Measurements from ENCODE around the gene TECPR2. TPM values are rescaled to one million over a fixed set of nuclear protein-coding genes. Genes with fewer than 3 reads are reported as not detected.
A peak's percentile ranks its signal among the peaks of the same experiment; 100 is the strongest.

TECPR2 gene
- total and polyA plus RNA-seq, 8 donors, result 11.6 to 30.1 (median 16.2) TPM

DNA sequence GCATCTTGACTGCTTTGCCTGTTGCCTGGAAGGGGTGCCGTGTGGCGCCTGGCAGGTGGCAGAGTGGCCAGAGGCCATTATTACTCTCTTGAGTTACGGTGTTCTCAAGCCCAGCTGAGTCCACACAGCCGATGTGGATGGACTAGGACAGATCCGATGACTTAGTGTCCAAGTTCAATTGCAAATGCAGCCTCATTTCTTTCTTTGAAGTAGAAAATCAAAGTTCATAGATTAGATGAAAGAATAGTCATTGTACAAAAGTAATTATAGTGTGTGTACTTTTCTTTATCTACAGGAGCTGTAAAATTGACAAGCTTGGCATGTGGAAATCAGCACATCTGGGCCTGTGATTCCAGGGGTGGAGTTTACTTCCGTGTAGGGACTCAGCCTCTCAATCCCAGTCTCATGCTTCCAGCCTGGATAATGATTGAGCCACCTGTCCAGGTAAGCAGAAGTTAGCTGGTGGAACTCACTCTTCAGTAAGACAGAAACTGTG lies 102.2 kb downstream of the TECPR2 start:
- Histone ChIP-seq H3K4me1 (no peaks in the 10 kb centered on the region), H3K9me3 (no peaks in the 10 kb centered on the region), H3K27me3 (no peaks in the 10 kb centered on the region), H3K27ac (no peak overlapping the region), H3K36me3 (peaks cover 0 to 72% of the 10 kb centered on the region in 2 donors), H3K4me3 (no peak overlapping the region)
- peak in 1 of 4 donors; percentile 17 for DNase-seq
- intact Hi-C loops (cut with DNase I), result no loop called here
- no peak for ATAC-seq
- no peak for TF ChIP-seq CTCF (IDR thresholded peaks at IDR 0.05)

- no peak for TF ChIP-seq CTCF (IDR thresholded peaks at IDR 0.05)
- no peaks in the 10 kb centered on the region for H3K9me3 ChIP-seq
- peaks cover 0 to 60% of the 10 kb centered on the region in 2 donors for H3K36me3 ChIP-seq
- no peak for ATAC-seq
- no peaks in the 10 kb centered on the region for H3K4me1 ChIP-seq
- H3K27me3 ChIP-seq, result no peaks in the 10 kb centered on the region
- intact Hi-C loops (cut with DNase I), result no loop called here
- H3K27ac ChIP-seq, result no peak overlapping the region
- DNase-seq, result no peak
- no peak overlapping the region for H3K4me3 ChIP-seq
These were observed 106.5 kb downstream of the TECPR2 start for GRCh38 chr14:102469261-102469660.

- H3K27ac ChIP-seq, result no peak overlapping the region
- ATAC-seq (no peak), DNase-seq (peak in 1 of 4 donors; percentile 24)
- H3K9me3 ChIP-seq, result no peaks in the 10 kb centered on the region
- intact Hi-C loops (cut with DNase I), result no loop called here
- H3K4me3 ChIP-seq, result no peak overlapping the region
- peaks cover 0 to 4% of the 10 kb centered on the region in 2 donors for H3K4me1 ChIP-seq
- TF ChIP-seq CTCF (IDR thresholded peaks at IDR 0.05), result no peak
- H3K36me3 ChIP-seq, result peaks cover 0 to 32% of the 10 kb centered on the region in 2 donors
- H3K27me3 ChIP-seq, result no peaks in the 10 kb centered on the region
These were observed 109.4 kb downstream of the TECPR2 start for GRCh38 chr14:102471921-102472790.

DNA sequence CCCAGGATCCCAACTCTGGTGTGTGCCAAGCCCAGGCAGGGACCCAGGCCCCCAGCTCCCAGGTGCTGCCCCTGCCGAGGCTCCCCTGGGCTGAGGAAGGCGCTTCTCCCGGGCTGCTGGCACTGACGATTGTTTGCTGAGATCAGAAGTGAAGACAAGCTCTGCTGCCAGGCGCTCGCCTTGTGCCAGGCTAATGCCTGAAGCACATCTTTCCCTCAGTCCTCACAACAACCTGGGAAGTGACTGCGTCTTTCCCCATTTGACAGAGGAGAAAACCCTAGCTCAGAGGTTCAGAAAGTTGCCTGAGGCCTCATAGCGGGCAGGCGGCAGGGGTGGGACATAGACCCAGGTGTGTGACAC lies 110.0 kb downstream of the TECPR2 start:
- Histone ChIP-seq H3K9me3 (no peaks in the 10 kb centered on the region), H3K36me3 (peaks cover 0 to 27% of the 10 kb centered on the region in 2 donors), H3K4me1 (peaks cover 0 to 4% of the 10 kb centered on the region in 2 donors), H3K4me3 (no peak overlapping the region), H3K27me3 (no peaks in the 10 kb centered on the region), H3K27ac (no peak overlapping the region)
- TF ChIP-seq CTCF (IDR thresholded peaks at IDR 0.05), result no peak
- intact Hi-C loops (cut with DNase I), result no loop called here
- DNase-seq (peak in 1 of 4 donors; percentile 29), ATAC-seq (no peak)

- Histone ChIP-seq H3K36me3 (peaks cover 0 to 20% of the 10 kb centered on the region in 2 donors), H3K9me3 (no peaks in the 10 kb centered on the region), H3K27me3 (no peaks in the 10 kb centered on the region), H3K27ac (no peak overlapping the region), H3K4me3 (no peak overlapping the region), H3K4me1 (peaks cover 0 to 4% of the 10 kb centered on the region in 2 donors)
- DNase-seq, result no peak
- intact Hi-C loops (cut with DNase I), result no loop called here
- no peak for TF ChIP-seq CTCF (IDR thresholded peaks at IDR 0.05)
- ATAC-seq, result no peak
These were observed 110.8 kb downstream of the TECPR2 start for GRCh38 chr14:102473559-102473958.
